Activated T-helper 2 cell treated with anti-CD3 and anti-CD28 coated beads, Interferon-gamma antibody, Interleukin-2, Interleukin-4, amounts not matched to agents 10 μg/mL and 5 μg/mL and 100 μg/mL, durations not matched to agents 14 hours and 24 hours and 36 hours (primary cell): ENCODE measurements around the gene AQP1. TPM values are rescaled to one million over a fixed set of nuclear protein-coding genes. Genes with fewer than 3 reads are reported as not detected.

Experiments
- DNase-seq: peaks from one replicate; pipeline ENCODE4 v3.0.0; 2021; ENCODE audit warnings: low spot score
- H3K27ac Mint-ChIP-seq: one replicate; pipeline ENCODE4 v1.8.0; 2021; ENCODE audit warnings: mixed read lengths
- H3K27me3 Mint-ChIP-seq: one replicate; pipeline ENCODE4 v1.8.0; 2021; ENCODE audit warnings: low read depth, mixed read lengths
- H3K36me3 Mint-ChIP-seq: one replicate; pipeline ENCODE4 v1.8.0; 2021; ENCODE audit warnings: low read depth, mixed read lengths
- H3K4me1 Mint-ChIP-seq: one replicate; pipeline ENCODE4 v1.8.0; 2021; ENCODE audit warnings: low read depth, mixed read lengths
- H3K4me3 Mint-ChIP-seq: one replicate; pipeline ENCODE4 v1.8.0; 2021; ENCODE audit warnings: low read depth, mild to moderate bottlenecking, moderate library complexity, mixed read lengths
- H3K9me3 Mint-ChIP-seq: one replicate; pipeline ENCODE4 v1.8.0; 2021; ENCODE audit warnings: mixed read lengths
- intact Hi-C: fragments of 100-400 bp; cut with micrococcal nuclease; formaldehyde crosslinking; loops from one replicate; pipeline ENCODE4 v1.15.1; 2023
- total RNA-seq: library from RNA; stranded (reverse); gene quantifications from 2 replicates; pipeline ENCODE4 v1.2.3, GENCODE V29; 2022

The AQP1 gene
- total RNA-seq, 1 donor from 2014 or later: not detected

- DNase-seq: no peak
- no peak overlapping the region for H3K27ac Mint-ChIP-seq
- no peaks in the 10 kb centered on the region for H3K27me3 Mint-ChIP-seq
- H3K9me3 Mint-ChIP-seq: no peaks in the 10 kb centered on the region
- intact Hi-C loops: no loop called here
- no peaks in the 10 kb centered on the region for H3K36me3 Mint-ChIP-seq
- no peaks in the 10 kb centered on the region for H3K4me1 Mint-ChIP-seq
- H3K4me3 Mint-ChIP-seq: no peak overlapping the region
Observed at GRCh38 chr7:30921540-30922401, 10.1 kb downstream of the AQP1 start.

DNA sequence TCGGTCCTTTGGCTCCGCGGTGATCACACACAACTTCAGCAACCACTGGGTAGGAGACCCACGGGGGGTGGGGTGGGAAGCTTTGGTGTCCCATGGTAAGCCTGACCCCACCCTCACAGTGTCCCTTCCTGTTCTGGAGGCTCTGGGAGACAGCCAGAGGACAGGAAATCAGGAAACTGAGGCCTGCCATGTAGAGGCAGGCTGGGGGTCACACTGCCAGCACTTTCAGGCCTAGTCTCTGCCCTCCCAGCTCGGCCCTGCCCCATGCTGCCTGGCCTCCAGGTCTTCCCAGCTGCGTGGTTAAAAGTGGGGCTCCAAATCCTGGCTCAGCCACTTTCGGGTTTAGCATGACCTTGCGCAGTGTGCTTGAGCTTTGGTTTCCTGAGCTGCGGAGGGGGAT lies 10.9 kb downstream of the AQP1 start:
- DNase-seq: no peak
- H3K9me3 Mint-ChIP-seq: no peaks in the 10 kb centered on the region
- H3K27me3 Mint-ChIP-seq: no peaks in the 10 kb centered on the region
- no peak overlapping the region for H3K4me3 Mint-ChIP-seq
- intact Hi-C loops: no loop called here
- H3K36me3 Mint-ChIP-seq: no peaks in the 10 kb centered on the region
- H3K27ac Mint-ChIP-seq: no peak overlapping the region
- H3K4me1 Mint-ChIP-seq: no peaks in the 10 kb centered on the region

DNA sequence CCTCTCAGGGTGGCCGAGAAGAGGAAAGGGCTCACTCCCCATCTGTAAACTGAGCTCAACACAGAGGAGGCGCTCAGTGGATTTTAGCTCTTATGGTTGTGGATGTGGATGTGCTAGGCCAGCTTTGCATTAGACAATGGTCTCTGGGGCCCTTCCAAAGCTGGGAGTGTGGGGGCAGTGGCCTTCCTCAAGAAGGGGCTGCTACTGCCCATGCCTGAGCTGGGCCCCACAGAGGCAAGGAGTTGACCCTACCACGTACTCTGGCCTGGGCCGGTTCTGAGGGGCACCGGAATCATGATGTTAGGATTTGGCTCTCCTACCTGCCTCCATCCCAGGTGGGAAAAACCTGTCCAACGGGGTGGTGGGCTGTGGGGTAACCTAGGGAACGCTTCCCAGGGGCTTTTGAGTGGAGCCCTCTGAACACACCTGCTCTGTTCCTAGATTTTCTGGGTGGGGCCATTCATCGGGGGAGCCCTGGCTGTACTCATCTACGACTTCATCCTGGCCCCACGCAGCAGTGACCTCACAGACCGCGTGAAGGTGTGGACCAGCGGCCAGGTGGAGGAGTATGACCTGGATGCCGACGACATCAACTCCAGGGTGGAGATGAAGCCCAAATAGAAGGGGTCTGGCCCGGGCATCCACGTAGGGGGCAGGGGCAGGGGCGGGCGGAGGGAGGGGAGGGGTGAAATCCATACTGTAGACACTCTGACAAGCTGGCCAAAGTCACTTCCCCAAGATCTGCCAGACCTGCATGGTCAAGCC lies 11.5 kb downstream of the AQP1 start:
- Mint-ChIP-seq H3K4me3 (no peak overlapping the region), H3K36me3 (no peaks in the 10 kb centered on the region), H3K9me3 (no peaks in the 10 kb centered on the region), H3K27ac (no peak overlapping the region), H3K4me1 (no peaks in the 10 kb centered on the region), H3K27me3 (no peaks in the 10 kb centered on the region)
- no peak for DNase-seq
- intact Hi-C loops: no loop called here

- no peak overlapping the region for H3K27ac Mint-ChIP-seq
- no peaks in the 10 kb centered on the region for H3K27me3 Mint-ChIP-seq
- H3K36me3 Mint-ChIP-seq: no peaks in the 10 kb centered on the region
- DNase-seq: no peak
- H3K9me3 Mint-ChIP-seq: no peaks in the 10 kb centered on the region
- intact Hi-C loops: no loop called here
- no peak overlapping the region for H3K4me3 Mint-ChIP-seq
- no peaks in the 10 kb centered on the region for H3K4me1 Mint-ChIP-seq
Observed at GRCh38 chr7:30923774-30924413, 12.2 kb downstream of the AQP1 start.

- intact Hi-C loops: no loop called here
- no peak overlapping the region for H3K4me3 Mint-ChIP-seq
- H3K27ac Mint-ChIP-seq: no peak overlapping the region
- H3K9me3 Mint-ChIP-seq: no peaks in the 10 kb centered on the region
- H3K4me1 Mint-ChIP-seq: no peaks in the 10 kb centered on the region
- no peak for DNase-seq
- H3K27me3 Mint-ChIP-seq: no peaks in the 10 kb centered on the region
- H3K36me3 Mint-ChIP-seq: no peaks in the 10 kb centered on the region
Observed at GRCh38 chr7:30924624-30925023, 13.0 kb downstream of the AQP1 start.

DNA sequence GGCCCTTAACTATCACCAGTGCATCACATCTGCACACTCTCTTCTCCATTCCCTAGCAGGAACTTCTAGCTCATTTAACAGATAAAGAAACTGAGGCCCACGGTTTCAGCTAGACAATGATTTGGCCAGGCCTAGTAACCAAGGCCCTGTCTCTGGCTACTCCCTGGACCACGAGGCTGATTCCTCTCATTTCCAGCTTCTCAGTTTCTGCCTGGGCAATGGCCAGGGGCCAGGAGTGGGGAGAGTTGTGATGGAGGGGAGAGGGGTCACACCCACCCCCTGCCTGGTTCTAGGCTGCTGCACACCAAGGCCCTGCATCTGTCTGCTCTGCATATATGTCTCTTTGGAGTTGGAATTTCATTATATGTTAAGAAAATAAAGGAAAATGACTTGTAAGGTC lies 13.5 kb downstream of the AQP1 start:
- intact Hi-C loops: no loop called here
- DNase-seq: no peak
- H3K27me3 Mint-ChIP-seq: no peaks in the 10 kb centered on the region
- no peaks in the 10 kb centered on the region for H3K36me3 Mint-ChIP-seq
- no peaks in the 10 kb centered on the region for H3K9me3 Mint-ChIP-seq
- no peaks in the 10 kb centered on the region for H3K4me1 Mint-ChIP-seq
- H3K27ac Mint-ChIP-seq: no peak overlapping the region
- no peak overlapping the region for H3K4me3 Mint-ChIP-seq

- H3K36me3 Mint-ChIP-seq: no peaks in the 10 kb centered on the region
- H3K4me3 Mint-ChIP-seq: no peak overlapping the region
- H3K9me3 Mint-ChIP-seq: no peaks in the 10 kb centered on the region
- no peaks in the 10 kb centered on the region for H3K4me1 Mint-ChIP-seq
- H3K27ac Mint-ChIP-seq: no peak overlapping the region
- DNase-seq: no peak
- no peaks in the 10 kb centered on the region for H3K27me3 Mint-ChIP-seq
- intact Hi-C loops: no loop called here
Observed at GRCh38 chr7:30925913-30926312, 14.3 kb downstream of the AQP1 start.

GRCh38 chr7:30926313-30926712 lies 14.7 kb downstream of the AQP1 start:
- no peak for DNase-seq
- Mint-ChIP-seq H3K9me3 (no peaks in the 10 kb centered on the region), H3K27me3 (no peaks in the 10 kb centered on the region), H3K27ac (no peak overlapping the region), H3K36me3 (no peaks in the 10 kb centered on the region), H3K4me3 (no peak overlapping the region), H3K4me1 (no peaks in the 10 kb centered on the region)
- intact Hi-C loops: no loop called here

DNA sequence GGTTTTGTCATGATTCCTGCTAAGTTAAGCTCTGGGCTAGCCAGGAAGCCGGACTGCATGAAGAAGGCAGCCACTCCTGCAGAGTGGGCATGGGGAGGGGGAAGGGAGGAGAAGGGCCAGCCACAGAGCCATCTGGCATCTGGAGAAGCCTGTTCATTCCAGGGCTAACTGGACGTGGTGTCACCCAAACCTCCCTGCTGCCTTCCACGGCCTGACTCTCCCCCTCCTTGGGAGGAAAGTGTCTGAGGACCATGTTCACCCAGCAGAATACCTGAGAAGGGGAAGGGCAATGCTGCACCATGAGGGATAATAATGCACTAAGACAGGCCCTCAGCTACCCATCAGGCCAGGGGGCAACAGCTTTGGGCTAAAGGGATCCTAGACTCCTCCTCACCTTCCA lies 15.4 kb downstream of the AQP1 start:
- intact Hi-C loops: no loop called here
- Mint-ChIP-seq H3K4me1 (no peaks in the 10 kb centered on the region), H3K36me3 (no peaks in the 10 kb centered on the region), H3K4me3 (no peak overlapping the region), H3K27ac (no peak overlapping the region), H3K27me3 (no peaks in the 10 kb centered on the region), H3K9me3 (no peaks in the 10 kb centered on the region)
- DNase-seq: peak; percentile 1

DNA sequence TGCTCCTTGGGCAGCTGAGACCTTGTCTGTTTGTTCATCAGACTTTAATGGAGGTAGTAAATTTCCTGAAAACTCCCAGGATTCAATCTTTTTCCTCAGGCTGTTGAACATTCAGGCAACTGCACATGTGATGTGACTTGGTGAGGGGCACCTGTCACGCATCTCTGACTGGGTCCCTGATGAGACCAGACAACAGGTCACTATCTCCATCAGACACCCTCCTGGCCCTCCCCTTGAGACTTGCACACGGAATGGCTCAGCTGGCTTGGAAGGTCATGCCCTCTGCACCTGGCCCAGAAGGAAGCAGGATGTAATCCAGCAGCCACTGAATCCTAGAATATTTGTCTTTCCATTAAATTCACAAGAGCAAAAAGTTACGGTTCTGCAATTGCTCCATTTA lies 15.9 kb downstream of the AQP1 start:
- Mint-ChIP-seq H3K4me3 (no peak overlapping the region), H3K27me3 (no peaks in the 10 kb centered on the region), H3K9me3 (no peaks in the 10 kb centered on the region), H3K27ac (no peak overlapping the region), H3K36me3 (no peaks in the 10 kb centered on the region), H3K4me1 (no peaks in the 10 kb centered on the region)
- intact Hi-C loops: no loop called here
- DNase-seq: no peak

DNA sequence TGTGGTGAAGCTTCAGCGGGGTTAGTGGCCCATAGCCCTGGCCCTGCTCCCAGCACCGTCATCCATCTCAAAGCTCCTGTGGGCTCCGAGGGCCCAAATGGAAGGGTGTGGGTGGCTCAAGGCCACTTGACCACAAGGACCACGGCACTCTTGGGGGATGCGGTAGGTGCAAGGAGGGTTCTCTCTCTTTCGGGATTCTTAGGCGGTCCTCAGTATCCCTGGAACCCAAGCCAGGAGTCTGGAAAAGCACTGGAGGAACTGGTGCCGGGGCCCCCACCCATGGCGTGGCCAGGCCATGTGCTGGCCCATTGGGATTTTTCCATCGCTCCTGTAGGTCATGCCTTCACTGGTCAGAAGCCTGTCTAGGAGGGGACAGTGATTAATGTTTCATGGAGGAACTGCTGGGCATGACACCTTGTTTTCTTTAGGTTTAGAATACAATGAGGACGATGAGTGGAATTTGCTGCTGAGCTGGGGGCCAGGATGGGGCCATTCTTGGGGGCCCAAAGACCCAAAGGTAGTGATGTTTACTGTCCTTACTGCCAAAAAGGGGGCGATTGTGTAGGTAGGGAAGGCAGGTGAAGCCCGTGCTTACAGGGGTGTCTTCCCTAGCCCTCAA lies 16.7 kb downstream of the AQP1 start:
- Mint-ChIP-seq H3K27me3 (no peaks in the 10 kb centered on the region), H3K4me3 (no peak overlapping the region), H3K36me3 (no peaks in the 10 kb centered on the region), H3K27ac (no peak overlapping the region), H3K9me3 (no peaks in the 10 kb centered on the region), H3K4me1 (no peaks in the 10 kb centered on the region)
- DNase-seq: peak; percentile 0
- intact Hi-C loops: no loop called here

GRCh38 chr7:30929686-30930085 lies 18.0 kb downstream of the AQP1 start:
- intact Hi-C loops: no loop called here
- Mint-ChIP-seq H3K9me3 (no peaks in the 10 kb centered on the region), H3K27ac (no peak overlapping the region), H3K36me3 (no peaks in the 10 kb centered on the region), H3K4me1 (no peaks in the 10 kb centered on the region), H3K27me3 (no peaks in the 10 kb centered on the region), H3K4me3 (no peak overlapping the region)
- DNase-seq: no peak

GRCh38 chr7:30930621-30931020 lies 19.0 kb downstream of the AQP1 start:
- Mint-ChIP-seq H3K36me3 (no peaks in the 10 kb centered on the region), H3K9me3 (no peaks in the 10 kb centered on the region), H3K27me3 (peaks cover 3% of the 10 kb centered on the region), H3K4me1 (no peaks in the 10 kb centered on the region), H3K27ac (no peak overlapping the region), H3K4me3 (no peak overlapping the region)
- DNase-seq: no peak
- intact Hi-C loops: no loop called here
